Activated CD8-positive, alpha-beta memory T cell treated with anti-CD3 and anti-CD28 coated beads, Interleukin-2, amount 10 ng/mL, durations not matched to agents 7 days and 5 days (primary cell): ENCODE measurements around the gene POLR2L. TPM values are rescaled to one million over a fixed set of nuclear protein-coding genes. Genes with fewer than 3 reads are reported as not detected.
A peak's percentile ranks its signal among the peaks of the same experiment; 100 is the strongest.

Experiments used
- ATAC-seq: fragments of 150-1000 bp; cut with Tn5 transposase; one replicate; pipeline ENCODE4 v1.10.0; 2021; ENCODE audit warnings: moderate library complexity
- CTCF ChIA-PET: fragments of 350-600 bp; sonication (Branson Sonifier 250); formaldehyde crosslinking; loops from one replicate; lab custom pipeline; 2021; ENCODE audit warnings: antibody characterized with exemption; lab: Charles Lee
- DNase-seq: peaks from one replicate; pipeline ENCODE4 v3.0.0-alpha.2; 2020
- H3K27ac Mint-ChIP-seq: one replicate; pipeline ENCODE4 v1.8.0; 2021; ENCODE audit warnings: mild to moderate bottlenecking, mixed read lengths
- H3K27me3 Mint-ChIP-seq: one replicate; pipeline ENCODE4 v1.8.0; 2021; ENCODE audit warnings: mixed read lengths
- H3K36me3 Mint-ChIP-seq: one replicate; pipeline ENCODE4 v1.8.0; 2021; ENCODE audit warnings: mild to moderate bottlenecking, mixed read lengths
- H3K4me1 Mint-ChIP-seq: one replicate; pipeline ENCODE4 v1.8.0; 2021; ENCODE audit warnings: mixed read lengths
- H3K4me3 Mint-ChIP-seq: one replicate; pipeline ENCODE4 v1.8.0; 2021; ENCODE audit warnings: mild to moderate bottlenecking, moderate library complexity, mixed read lengths
- H3K9me3 Mint-ChIP-seq: one replicate; pipeline ENCODE4 v1.8.0; 2022; ENCODE audit warnings: low read depth, mixed read lengths
- total RNA-seq, 2 experiments: library from RNA; stranded (reverse); gene quantifications; one replicate each; pipeline ENCODE4 v1.2.3, GENCODE V29; 2021

Gene POLR2L
- total RNA-seq, 2 experiments from 2014 or later = 87.6 to 114 TPM

- DNase-seq = no peak
- H3K4me1 Mint-ChIP-seq = peaks cover 39% of the 10 kb centered on the region
- peak; percentile 4 for ATAC-seq
- H3K9me3 Mint-ChIP-seq = no peaks in the 10 kb centered on the region
- H3K4me3 Mint-ChIP-seq = peak overlapping the region; percentile 13
- no peaks in the 10 kb centered on the region for H3K36me3 Mint-ChIP-seq
- H3K27me3 Mint-ChIP-seq = peaks cover 42% of the 10 kb centered on the region
- no peak overlapping the region for H3K27ac Mint-ChIP-seq
- CTCF ChIA-PET = interaction anchor here (0.9 to 2.3 kb wide), 4 partner anchors 9 to 21 kb away, joined by 3 to 6 read pairs (median 5); no protein-coding TSS in a partner anchor
These were observed 12.5 kb downstream of the POLR2L start for GRCh38 chr11:829847-830294.

- Mint-ChIP-seq H3K27ac (no peak overlapping the region), H3K4me3 (no peak overlapping the region), H3K9me3 (no peaks in the 10 kb centered on the region), H3K27me3 (peaks cover 42% of the 10 kb centered on the region), H3K4me1 (peaks cover 39% of the 10 kb centered on the region), H3K36me3 (no peaks in the 10 kb centered on the region)
- DNase-seq (no peak), ATAC-seq (no peak)
- CTCF ChIA-PET = interaction anchor here (0.5 to 1.9 kb wide), 4 partner anchors 9 to 157 kb away, joined by 3 to 5 read pairs (median 3); partner anchors contain the start of genes PNPLA2 and RPLP2
These were observed 13.0 kb downstream of the POLR2L start for GRCh38 chr11:829176-829846.

GRCh38 chr11:828506-829175 lies 13.7 kb downstream of the POLR2L start:
- Mint-ChIP-seq H3K27ac (no peak overlapping the region), H3K36me3 (no peaks in the 10 kb centered on the region), H3K4me1 (peaks cover 32% of the 10 kb centered on the region), H3K27me3 (peaks cover 42% of the 10 kb centered on the region), H3K9me3 (no peaks in the 10 kb centered on the region), H3K4me3 (no peak overlapping the region)
- ATAC-seq (no peak), DNase-seq (no peak)
- CTCF ChIA-PET = interaction anchor here (0.5 to 1.9 kb wide), 3 partner anchors 10 to 157 kb away, joined by 3 to 5 read pairs (median 3); partner anchors contain the start of genes PNPLA2 and RPLP2

GRCh38 chr11:827897-828192 lies 14.5 kb downstream of the POLR2L start, which contains the start of gene CRACR2B:
TSS of gene CRACR2B (plus strand) at chr11:827919. CDS start at chr11:828608, 689 bp downstream.
- ATAC-seq (no peak), DNase-seq (no peak)
- Mint-ChIP-seq H3K4me3 (peak within 1 kb of the TSS; percentile 66), H3K27me3 (peaks cover 42% of the 10 kb centered on the region), H3K27ac (peak within 1 kb of the TSS; percentile 71), H3K36me3 (no peaks in the 10 kb centered on the region), H3K9me3 (no peaks in the 10 kb centered on the region), H3K4me1 (peaks cover 31% of the 10 kb centered on the region)
- CTCF ChIA-PET = interaction anchor here (1.1 to 1.9 kb wide), 3 partner anchors 9 to 18 kb away, joined by 3 to 5 read pairs (median 3); partner anchors contain the start of genes PNPLA2 and RPLP2

- peak; percentile 71 for DNase-seq
- H3K9me3 Mint-ChIP-seq = no peaks in the 10 kb centered on the region
- ATAC-seq = peak; percentile 44
- H3K27ac Mint-ChIP-seq = peak overlapping the region; percentile 28
- CTCF ChIA-PET = interaction anchor here (1.1 to 1.9 kb wide), 2 partner anchors 8 to 11 kb away, joined by 3 to 5 read pairs; partner anchors contain the start of gene PNPLA2
- no peaks in the 10 kb centered on the region for H3K36me3 Mint-ChIP-seq
- peaks cover 30% of the 10 kb centered on the region for H3K4me1 Mint-ChIP-seq
- peaks cover 41% of the 10 kb centered on the region for H3K27me3 Mint-ChIP-seq
- peak overlapping the region; percentile 66 for H3K4me3 Mint-ChIP-seq
These were observed 15.0 kb downstream of the POLR2L start for GRCh38 chr11:827146-827896.

GRCh38 chr11:826836-827145 lies 15.5 kb downstream of the POLR2L start:
- Mint-ChIP-seq H3K36me3 (no peaks in the 10 kb centered on the region), H3K27ac (peak overlapping the region; percentile 71), H3K9me3 (no peaks in the 10 kb centered on the region), H3K4me3 (peak overlapping the region; percentile 66), H3K4me1 (peaks cover 30% of the 10 kb centered on the region), H3K27me3 (peaks cover 36% of the 10 kb centered on the region)
- ATAC-seq = no peak
- CTCF ChIA-PET = no interaction called here
- no peak for DNase-seq

- ATAC-seq (no peak), DNase-seq (no peak)
- peaks cover 27% of the 10 kb centered on the region for H3K4me1 Mint-ChIP-seq
- H3K4me3 Mint-ChIP-seq = peak overlapping the region; percentile 66
- H3K36me3 Mint-ChIP-seq = no peaks in the 10 kb centered on the region
- H3K27ac Mint-ChIP-seq = peak overlapping the region; percentile 71
- peaks cover 30% of the 10 kb centered on the region for H3K27me3 Mint-ChIP-seq
- H3K9me3 Mint-ChIP-seq = no peaks in the 10 kb centered on the region
- CTCF ChIA-PET = interaction anchor here (0.7 to 2.3 kb wide), 3 partner anchors 13 to 225 kb away, joined by 3 to 9 read pairs (median 3); no protein-coding TSS in a partner anchor
These were observed 16.1 kb downstream of the POLR2L start for GRCh38 chr11:826227-826621.

- ATAC-seq (no peak), DNase-seq (no peak)
- no peak overlapping the region for H3K4me3 Mint-ChIP-seq
- H3K9me3 Mint-ChIP-seq = no peaks in the 10 kb centered on the region
- no peak overlapping the region for H3K27ac Mint-ChIP-seq
- peaks cover 27% of the 10 kb centered on the region for H3K27me3 Mint-ChIP-seq
- peaks cover 30% of the 10 kb centered on the region for H3K4me1 Mint-ChIP-seq
- no peaks in the 10 kb centered on the region for H3K36me3 Mint-ChIP-seq
- CTCF ChIA-PET = interaction anchor here (0.7 to 2.3 kb wide), 3 partner anchors 13 to 225 kb away, joined by 3 to 9 read pairs (median 3); no protein-coding TSS in a partner anchor
These were observed 16.7 kb downstream of the POLR2L start for GRCh38 chr11:825366-826226.

- Mint-ChIP-seq H3K27ac (no peak overlapping the region), H3K4me3 (no peak overlapping the region), H3K27me3 (peaks cover 22% of the 10 kb centered on the region), H3K36me3 (no peaks in the 10 kb centered on the region), H3K4me1 (peaks cover 29% of the 10 kb centered on the region), H3K9me3 (no peaks in the 10 kb centered on the region)
- CTCF ChIA-PET = interaction anchor here (1.2 to 2.3 kb wide), 2 partner anchors 14 to 226 kb away, joined by 3 to 9 read pairs; no protein-coding TSS in a partner anchor
- no peak for ATAC-seq
- DNase-seq = no peak
These were observed 17.4 kb downstream of the POLR2L start for GRCh38 chr11:824942-825341.

- Mint-ChIP-seq H3K36me3 (no peaks in the 10 kb centered on the region), H3K4me1 (peaks cover 29% of the 10 kb centered on the region), H3K9me3 (no peaks in the 10 kb centered on the region), H3K27me3 (peaks cover 16% of the 10 kb centered on the region), H3K27ac (no peak overlapping the region), H3K4me3 (no peak overlapping the region)
- CTCF ChIA-PET = interaction anchor here (2.3 kb wide), 1 partner anchor 13 kb away, joined by 9 read pairs; no protein-coding TSS in a partner anchor
- DNase-seq (no peak), ATAC-seq (no peak)
These were observed 17.9 kb downstream of the POLR2L start for GRCh38 chr11:824292-824880.

GRCh38 chr11:823441-824291 lies 18.7 kb downstream of the POLR2L start:
- Mint-ChIP-seq H3K36me3 (no peaks in the 10 kb centered on the region), H3K27ac (no peak overlapping the region), H3K9me3 (no peaks in the 10 kb centered on the region), H3K4me3 (no peak overlapping the region), H3K27me3 (peaks cover 9% of the 10 kb centered on the region), H3K4me1 (peaks cover 24% of the 10 kb centered on the region)
- DNase-seq (no peak), ATAC-seq (no peak)
- CTCF ChIA-PET = no interaction called here
